Osteocyte (in vitro differentiated cells): Measurements from ENCODE around the gene IFITM2. TPM values are rescaled to one million over a fixed set of nuclear protein-coding genes. Genes with fewer than 3 reads are reported as not detected.

ENCODE experiments used
- DNase-seq: peaks from one replicate; pipeline ENCODE4 v3.0.0; 2021; ENCODE audit warnings: mixed read lengths; ENCODE audit not compliant: unreplicated experiment; ENCODE audit errors: extremely low spot score
- H3K27ac Mint-ChIP-seq: one replicate; pipeline ENCODE4 v1.8.0; 2021; ENCODE audit warnings: mild to moderate bottlenecking, mixed read lengths; ENCODE audit not compliant: unreplicated experiment
- H3K27me3 Mint-ChIP-seq: one replicate; pipeline ENCODE4 v1.8.0; 2021; ENCODE audit warnings: mixed read lengths; ENCODE audit not compliant: unreplicated experiment
- H3K36me3 Mint-ChIP-seq: one replicate; pipeline ENCODE4 v1.8.0; 2021; ENCODE audit warnings: mixed read lengths; ENCODE audit not compliant: unreplicated experiment
- H3K4me1 Mint-ChIP-seq: one replicate; pipeline ENCODE4 v1.8.0; 2021; ENCODE audit warnings: mixed read lengths; ENCODE audit not compliant: unreplicated experiment
- H3K4me3 Mint-ChIP-seq: one replicate; pipeline ENCODE4 v1.8.0; 2021; ENCODE audit warnings: mild to moderate bottlenecking, moderate library complexity, mixed read lengths; ENCODE audit not compliant: unreplicated experiment
- H3K9me3 Mint-ChIP-seq: one replicate; pipeline ENCODE4 v1.8.0; 2021; ENCODE audit warnings: mixed read lengths; ENCODE audit not compliant: unreplicated experiment
- CTCF ChIP-seq: fragments of 200-600 bp; sonication (generic); IDR thresholded peaks from 2 replicates; pipeline ENCODE4 v1.5.0; 2021; ENCODE audit warnings: antibody characterized with exemption, mild to moderate bottlenecking, moderate library complexity
- total RNA-seq: library from RNA; stranded (reverse); gene quantifications from 2 replicates; pipeline ENCODE4 v1.2.1, GENCODE V29; 2021

IFITM2 gene
- total RNA-seq, 1 donor from 2014 or later = 698 TPM

GRCh38 chr11:290621-291231 is 16.9 kb upstream of the IFITM2 start:
- no peak for DNase-seq
- TF ChIP-seq CTCF = no peak
- Mint-ChIP-seq H3K9me3 (no peaks in the 10 kb centered on the region), H3K4me3 (peak overlapping the region; percentile 47), H3K36me3 (peaks cover 1% of the 10 kb centered on the region), H3K27me3 (no peaks in the 10 kb centered on the region), H3K27ac (no peak overlapping the region), H3K4me1 (peaks cover 15% of the 10 kb centered on the region)

- TF ChIP-seq CTCF = no peak
- Mint-ChIP-seq H3K27ac (no peak overlapping the region), H3K4me1 (peaks cover 15% of the 10 kb centered on the region), H3K4me3 (no peak overlapping the region), H3K9me3 (no peaks in the 10 kb centered on the region), H3K27me3 (no peaks in the 10 kb centered on the region), H3K36me3 (peaks cover 1% of the 10 kb centered on the region)
- DNase-seq = no peak
Measured at GRCh38 chr11:291281-292210, 16.1 kb upstream of the IFITM2 start.

- DNase-seq = no peak
- no peaks in the 10 kb centered on the region for H3K27me3 Mint-ChIP-seq
- no peak overlapping the region for H3K27ac Mint-ChIP-seq
- H3K4me3 Mint-ChIP-seq = no peak overlapping the region
- peaks cover 1% of the 10 kb centered on the region for H3K36me3 Mint-ChIP-seq
- no peaks in the 10 kb centered on the region for H3K9me3 Mint-ChIP-seq
- no peak for TF ChIP-seq CTCF
- H3K4me1 Mint-ChIP-seq = peaks cover 18% of the 10 kb centered on the region
Measured at GRCh38 chr11:292211-293121, 15.2 kb upstream of the IFITM2 start.

DNA sequence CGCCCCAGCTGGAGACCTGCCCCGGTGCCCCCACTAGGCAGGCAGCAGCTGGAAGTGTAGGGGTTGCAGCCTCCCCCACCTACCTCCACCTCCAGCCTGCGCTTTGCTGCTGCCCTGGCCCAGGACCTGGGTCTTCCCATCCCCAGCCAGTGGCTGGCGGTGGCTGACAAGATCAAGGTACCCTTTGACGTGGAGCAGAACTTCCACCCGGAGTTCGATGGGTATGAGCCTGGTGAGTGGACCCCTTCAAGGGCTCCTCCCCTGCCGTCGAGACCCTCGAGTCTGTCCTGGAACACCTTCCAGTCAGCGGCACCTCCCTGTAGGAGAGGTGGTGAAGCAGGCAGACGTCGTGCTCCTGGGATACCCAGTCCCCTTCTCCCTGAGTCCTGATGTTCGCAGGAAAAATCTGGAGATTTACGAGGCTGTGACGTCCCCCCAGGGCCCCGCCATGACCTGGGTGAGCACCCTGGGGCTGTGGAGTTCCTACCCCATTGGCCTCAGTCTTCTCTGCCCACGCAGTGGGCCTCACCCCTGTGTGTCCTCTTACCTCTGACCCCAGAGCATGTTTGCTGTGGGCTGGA is 14.3 kb upstream of the IFITM2 start:
- H3K4me1 Mint-ChIP-seq = peaks cover 15% of the 10 kb centered on the region
- H3K27ac Mint-ChIP-seq = no peak overlapping the region
- no peak overlapping the region for H3K4me3 Mint-ChIP-seq
- no peaks in the 10 kb centered on the region for H3K27me3 Mint-ChIP-seq
- TF ChIP-seq CTCF = no peak
- H3K9me3 Mint-ChIP-seq = no peaks in the 10 kb centered on the region
- peaks cover 1% of the 10 kb centered on the region for H3K36me3 Mint-ChIP-seq
- no peak for DNase-seq
